Measurements from ENCODE around the gene FAM13A.

The FAM13A gene

GRCh38 chr4:88870428-88870827 lies 186.6 kb downstream of the FAM13A start:
- in situ Hi-C loops (cut with MboI; ENCODE audit: low sequenced_read_pairs, unreplicated experiment), result no loop called here
- TF ChIP-seq CTCF (IDR thresholded peaks at IDR 0.05; ENCODE audit: borderline replicate concordance, control extremely low read depth, extremely low read depth, insufficient read depth, missing control alignments), result no peak
- DNase-seq (ENCODE audit: low spot score), result no peak

- DNase-seq (ENCODE audit: low spot score), result no peak
- TF ChIP-seq CTCF (IDR thresholded peaks at IDR 0.05; ENCODE audit: borderline replicate concordance, control extremely low read depth, extremely low read depth, insufficient read depth, missing control alignments), result no peak
- in situ Hi-C loops (cut with MboI; ENCODE audit: low sequenced_read_pairs, unreplicated experiment), result no loop called here
Observed at GRCh38 chr4:88868510-88868909, 188.5 kb downstream of the FAM13A start.

- in situ Hi-C loops (cut with MboI; ENCODE audit: low sequenced_read_pairs, unreplicated experiment), result no loop called here
- TF ChIP-seq CTCF (IDR thresholded peaks at IDR 0.05; ENCODE audit: borderline replicate concordance, control extremely low read depth, extremely low read depth, insufficient read depth, missing control alignments), result no peak
- DNase-seq (ENCODE audit: low spot score), result no peak
Observed at GRCh38 chr4:88866862-88867550, 190.0 kb downstream of the FAM13A start.

- in situ Hi-C loops (cut with MboI; ENCODE audit: low sequenced_read_pairs, unreplicated experiment), result no loop called here
- DNase-seq (ENCODE audit: low spot score), result no peak
- TF ChIP-seq CTCF (IDR thresholded peaks at IDR 0.05; ENCODE audit: borderline replicate concordance, control extremely low read depth, extremely low read depth, insufficient read depth, missing control alignments), result no peak
Observed at GRCh38 chr4:88865466-88865865, 191.5 kb downstream of the FAM13A start.

GRCh38 chr4:88865046-88865445 lies 191.9 kb downstream of the FAM13A start:
- DNase-seq (ENCODE audit: low spot score), result no peak
- no peak for TF ChIP-seq CTCF (IDR thresholded peaks at IDR 0.05; ENCODE audit: borderline replicate concordance, control extremely low read depth, extremely low read depth, insufficient read depth, missing control alignments)
- in situ Hi-C loops (cut with MboI; ENCODE audit: low sequenced_read_pairs, unreplicated experiment), result no loop called here

GRCh38 chr4:88860586-88860985 lies 196.4 kb downstream of the FAM13A start:
- TF ChIP-seq CTCF (IDR thresholded peaks at IDR 0.05; ENCODE audit: borderline replicate concordance, control extremely low read depth, extremely low read depth, insufficient read depth, missing control alignments), result no peak
- DNase-seq (ENCODE audit: low spot score), result no peak
- in situ Hi-C loops (cut with MboI; ENCODE audit: low sequenced_read_pairs, unreplicated experiment), result no loop called here

All from GM13976 (cell line).